A673 (cell line): Measurements from ENCODE around the gene VTI1A. TPM values are rescaled to one million over a fixed set of nuclear protein-coding genes. Genes with fewer than 3 reads are reported as not detected.

Source experiments
- BruUV-seq: library from RNA; stranded (reverse); fragments of 400-500 nt; replicated peaks from 2 replicates; lab custom pipeline; 2021; lab: Mats Ljungman, UMichigan
- CTCF ChIA-PET: fragments of 300-600 bp; sonication (Branson Sonifier 250); formaldehyde crosslinking; loops from one replicate; lab custom pipeline; 2022; ENCODE audit warnings: antibody characterized with exemption; lab: Charles Lee
- POLR2A ChIA-PET: fragments of 300-600 bp; sonication (Branson Sonifier 250); formaldehyde crosslinking; loops from one replicate; lab custom pipeline; 2022; ENCODE audit warnings: antibody characterized with exemption; ENCODE audit not compliant: low non-redundant PET; lab: Charles Lee
- DNase-seq: peaks from one replicate; pipeline ENCODE4 v3.0.0-alpha.2; 2015; ENCODE audit warnings: low spot score
- H3K27ac ChIP-seq: fragments of 200-600 bp; sonication (generic); 2 replicates; pipeline ENCODE4 v1.5.1; 2016; ENCODE audit warnings: mixed run types, low read depth, mild to moderate bottlenecking, mixed read lengths, antibody characterized with exemption, low read length; ENCODE audit not compliant: poor library complexity, severe bottlenecking
- H3K27me3 ChIP-seq: fragments of 200-600 bp; sonication (generic); replicated peaks from 2 replicates; pipeline ENCODE4 v1.6.1; 2017; ENCODE audit warnings: mixed run types, low read depth, mild to moderate bottlenecking, mixed read lengths, antibody characterized with exemption, low read length; ENCODE audit not compliant: insufficient read depth, poor library complexity
- H3K36me3 ChIP-seq: fragments of 200-600 bp; sonication (generic); 2 replicates; pipeline ENCODE4 v1.6.1; 2016; ENCODE audit warnings: mixed run types, mild to moderate bottlenecking, mixed read lengths, antibody characterized with exemption, low read length; ENCODE audit not compliant: insufficient read depth, poor library complexity, severe bottlenecking
- H3K4me1 ChIP-seq: fragments of 200-600 bp; sonication (generic); 2 replicates; pipeline ENCODE4 v1.6.1; 2017; ENCODE audit warnings: mixed run types, mild to moderate bottlenecking, mixed read lengths, antibody characterized with exemption, low read length; ENCODE audit not compliant: insufficient read depth, poor library complexity, severe bottlenecking
- H3K4me3 ChIP-seq: fragments of 200-600 bp; sonication (generic); 2 replicates; pipeline ENCODE4 v1.5.1; 2016; ENCODE audit warnings: low read depth, mixed run types, mild to moderate bottlenecking, mixed read lengths, low read length; ENCODE audit not compliant: poor library complexity, severe bottlenecking
- H3K9me3 ChIP-seq: fragments of 200-600 bp; sonication (generic); 2 replicates; pipeline ENCODE4 v1.6.1; 2016; ENCODE audit warnings: mixed run types, low read depth, mild to moderate bottlenecking, mixed read lengths, antibody characterized with exemption, low read length; ENCODE audit not compliant: poor library complexity, severe bottlenecking
- CTCF ChIP-seq: fragments of 300-800, 200-600 bp; sonication (generic); conservative IDR thresholded peaks from 2 replicates; pipeline ENCODE4 v1.5.1; 2017; ENCODE audit warnings: low read depth, mild to moderate bottlenecking, antibody characterized with exemption, low read length, moderate library complexity, mixed read lengths
- EZH2 ChIP-seq: fragments of 200-600 bp; sonication (generic); IDR thresholded peaks from 2 replicates; pipeline ENCODE4 v1.6.1; 2017; ENCODE audit warnings: borderline replicate concordance, low read depth, mild to moderate bottlenecking, mixed read lengths, antibody characterized with exemption, low read length; ENCODE audit not compliant: poor library complexity, severe bottlenecking
- intact Hi-C: fragments of 100-400 bp; cut with micrococcal nuclease; formaldehyde crosslinking; loops from one replicate; pipeline ENCODE4 v1.10.0; 2022; ENCODE audit not compliant: unreplicated experiment
- total RNA-seq: library from RNA; stranded (reverse); gene quantifications from 2 replicates; pipeline ENCODE4 v1.2.3, GENCODE V29; 2021

The VTI1A gene
- total RNA-seq, 1 experiment from 2014 or later = 38.7 TPM

GRCh38 chr10:112663234-112664125 is 216.5 kb downstream of the VTI1A start:
- Histone ChIP-seq H3K9me3 (no peaks in the 10 kb centered on the region), H3K4me3 (no peak overlapping the region), H3K27me3 (no peaks in the 10 kb centered on the region), H3K4me1 (no peaks in the 10 kb centered on the region), H3K27ac (no peak overlapping the region), H3K36me3 (no peaks in the 10 kb centered on the region)
- CTCF ChIA-PET = no interaction called here
- intact Hi-C loops = no loop called here
- TF ChIP-seq EZH2 = no peak
- no peak for TF ChIP-seq CTCF
- no peak for DNase-seq
- BruUV-seq = no TSS peak
- POLR2A ChIA-PET = no interaction called here

GRCh38 chr10:112666094-112666493 is 219.1 kb downstream of the VTI1A start:
- H3K27me3 ChIP-seq = no peaks in the 10 kb centered on the region
- peaks cover 4% of the 10 kb centered on the region for H3K4me1 ChIP-seq
- no peak overlapping the region for H3K27ac ChIP-seq
- BruUV-seq = no TSS peak
- no peaks in the 10 kb centered on the region for H3K9me3 ChIP-seq
- ChIA-PET POLR2A (no interaction called here), CTCF (no interaction called here)
- no peak overlapping the region for H3K4me3 ChIP-seq
- H3K36me3 ChIP-seq = no peaks in the 10 kb centered on the region
- DNase-seq = no peak
- TF ChIP-seq EZH2 = no peak
- no peak for TF ChIP-seq CTCF
- intact Hi-C loops = no loop called here

- no TSS peak for BruUV-seq
- no peak overlapping the region for H3K27ac ChIP-seq
- ChIA-PET CTCF (no interaction called here), POLR2A (no interaction called here)
- H3K4me3 ChIP-seq = no peak overlapping the region
- H3K4me1 ChIP-seq = peaks cover 10% of the 10 kb centered on the region
- intact Hi-C loops = no loop called here
- TF ChIP-seq EZH2 (no peak), CTCF (no peak)
- no peaks in the 10 kb centered on the region for H3K36me3 ChIP-seq
- DNase-seq = no peak
- H3K27me3 ChIP-seq = no peaks in the 10 kb centered on the region
- H3K9me3 ChIP-seq = no peaks in the 10 kb centered on the region
Measured at GRCh38 chr10:112669989-112670388, 223.0 kb downstream of the VTI1A start.
